Ovary (tissue), 9 donors: ENCODE data around the gene RPL18A. TPM values are rescaled to one million over a fixed set of nuclear protein-coding genes. Genes with fewer than 3 reads are reported as not detected.
A peak's percentile ranks its signal among the peaks of the same experiment; 100 is the strongest.

ENCODE experiments used
- DNase-seq, 5 donors: peaks; one replicate each; pipeline ENCODE4 v3.0.0-alpha.2; 2019 to 2020
- H3K27ac ChIP-seq, 2 donors: fragments of 200-600 bp; one replicate each; pipeline versions ENCODE4 v1.5.1 to v1.8.0; 2019 to 2022
- H3K27me3 ChIP-seq: fragments of 200-600 bp; one replicate; pipeline ENCODE4 v1.8.0; 2022
- H3K36me3 ChIP-seq: fragments of 200-600 bp; sonication (generic); one replicate; pipeline ENCODE4 v1.5.1; 2019
- H3K4me1 ChIP-seq: one replicate; pipeline ENCODE4 v1.8.1; 2013; ENCODE audit warnings: mild to moderate bottlenecking, moderate library complexity; ENCODE audit not compliant: insufficient read depth
- H3K4me3 ChIP-seq: fragments of 200-600 bp; sonication (generic); one replicate; pipeline ENCODE4 v1.5.1; 2017
- H3K9me3 ChIP-seq, 2 donors: fragments of 200-600 bp in 1 of 2; sonication (generic) in 1 of 2; one replicate each; pipeline versions ENCODE4 v1.5.1 to v1.8.1; 2013 to 2019; ENCODE audit warnings: mild to moderate bottlenecking in 1 of 2, moderate library complexity in 1 of 2
- CTCF ChIP-seq, 3 donors: fragments of 450-650 bp in 2 of 3; fragments of 200-600 bp in 1 of 3; IDR thresholded peaks; one replicate each; pipeline versions ENCODE4 v1.5.1 to v1.8.0; 2016 to 2022; ENCODE audit warnings: antibody characterized with exemption in 3 of 3, mild to moderate bottlenecking in 1 of 3
- EP300 ChIP-seq: sonication (generic); formaldehyde crosslinking; IDR thresholded peaks from one replicate; pipeline ENCODE4 v1.6.1; 2017; ENCODE audit warnings: antibody characterized with exemption
- POLR2A ChIP-seq: fragments of 450-650 bp; IDR thresholded peaks from one replicate; pipeline ENCODE4 v1.6.1; 2017; ENCODE audit warnings: antibody characterized with exemption, mild to moderate bottlenecking, moderate library complexity
- WGBS, 3 donors: extraction: QIAGEN DNeasy Blood & Tissue Kit in 1 of 3; methylation state at CpG; one replicate each; pipeline versions ENCODE4 v1.1.5 to v1.1.7; 2013 to 2017; 5-methylcytosine and 5-hydroxymethylcytosine counted together
- intact Hi-C, 4 donors: fragments of 100-400 bp; cut with DNase I; formaldehyde crosslinking; loops; one replicate each; pipeline versions ENCODE4 v1.11.0 to v1.15.1; 2022 to 2023
- polyA plus RNA-seq, 2 donors: library from polyadenylated mRNA; stranded (reverse); fragments of 200-250 nt in 1 of 2; fragments of 350-450 nt in 1 of 2; fragmentation: Illumina TruSeq in 1 of 2; extraction: RNeasy Lipid Tissue Mini Kit (QIAGEN cat#74804) in 1 of 2; gene quantifications; one replicate each; pipeline ENCODE4 v1.2.3, GENCODE V29; 2013 to 2014
- total RNA-seq, 7 donors: library from RNA; depleted of rRNA in 2 of 7; stranded (reverse); fragments of >200 nt in 2 of 7; fragmentation: NEBNext Ultra II Directional in 3 of 7; extraction: Animal tissue kit (Norgen Biotek cat#: 25700) in 3 of 7; gene quantifications; one replicate each; pipeline versions ENCODE4 v1.1.0 to v1.2.4, GENCODE V29; 2016 to 2023
- donor health status: DM: no; HTN: no; CAD: no; lungs with moderate emphysema.
- donor health status: DM: no; HTN: no; CAD: no.
- donor health status: Bipolar disorder and iron deficiency.
- donor health status: DM: yes; HTN: yes; CAD: no.
- donor health status: DM: no; HTN: no; CAD: no.
- donor health status: DM: yes; HTN: yes; CAD: no.

RPL18A gene
- total and polyA plus RNA-seq, 9 donors: 636 to 5,071 (median 3,195) TPM

GRCh38 chr19:17860993-17861360 lies 1.3 kb downstream of the RPL18A start:
- TF ChIP-seq EP300: no peak
- WGBS, 3 donors: 17 to 40% (median 18%) methylated on average over 7 of the region's 7 CpGs
- intact Hi-C loops: loop anchor here in 2 of 4 donors (10.0 kb wide), 2 partner anchors 124 to 134 kb away; no protein-coding TSS in a partner anchor
- H3K9me3 ChIP-seq: no peaks in the 10 kb centered on the region
- H3K27ac ChIP-seq: no peak overlapping the region
- H3K36me3 ChIP-seq: no peaks in the 10 kb centered on the region
- H3K27me3 ChIP-seq: no peaks in the 10 kb centered on the region
- DNase-seq: no peak
- H3K4me3 ChIP-seq: peak overlapping the region; percentile 92
- peaks cover 5% of the 10 kb centered on the region for H3K4me1 ChIP-seq

GRCh38 chr19:17861542-17862402 lies 2.1 kb downstream of the RPL18A start:
- DNase-seq: peak in 1 of 5 donors; percentile 36
- TF ChIP-seq POLR2A: no peak
- TF ChIP-seq CTCF (IDR thresholded peaks at IDR 0.05): no peak
- TF ChIP-seq EP300: no peak
- H3K9me3 ChIP-seq: no peaks in the 10 kb centered on the region
- WGBS, 3 donors: 57 to 73% (median 60%) methylated on average over 23 of the region's 23 CpGs
- no peaks in the 10 kb centered on the region for H3K27me3 ChIP-seq
- no peak overlapping the region for H3K4me3 ChIP-seq
- peaks cover 5% of the 10 kb centered on the region for H3K4me1 ChIP-seq
- H3K27ac ChIP-seq: no peak overlapping the region
- no peaks in the 10 kb centered on the region for H3K36me3 ChIP-seq
- intact Hi-C loops: loop anchor here in 2 of 4 donors (10.0 kb wide), 2 partner anchors 123 to 133 kb away; no protein-coding TSS in a partner anchor

- Histone ChIP-seq H3K4me1 (peaks cover 5% of the 10 kb centered on the region), H3K27ac (no peak overlapping the region), H3K27me3 (no peaks in the 10 kb centered on the region), H3K36me3 (no peaks in the 10 kb centered on the region), H3K9me3 (no peaks in the 10 kb centered on the region), H3K4me3 (no peak overlapping the region)
- no peak for TF ChIP-seq POLR2A
- no peak for TF ChIP-seq EP300
- TF ChIP-seq CTCF (IDR thresholded peaks at IDR 0.05): no peak
- peak in 1 of 5 donors; percentile 38 for DNase-seq
- intact Hi-C loops: loop anchor here in 2 of 4 donors (10.0 kb wide), 2 partner anchors 122 to 132 kb away; no protein-coding TSS in a partner anchor
- 77 to 85% (median 81%) methylated on average over 22 to 31 of the region's 31 CpGs for WGBS, 3 donors
Measured at GRCh38 chr19:17862711-17863519, 3.2 kb downstream of the RPL18A start.

- Histone ChIP-seq H3K9me3 (no peaks in the 10 kb centered on the region), H3K27me3 (no peaks in the 10 kb centered on the region), H3K4me1 (peaks cover 5% of the 10 kb centered on the region), H3K4me3 (no peak overlapping the region), H3K36me3 (no peaks in the 10 kb centered on the region), H3K27ac (no peak overlapping the region)
- TF ChIP-seq EP300 (no peak), CTCF (IDR thresholded peaks at IDR 0.05) (no peak), POLR2A (no peak)
- intact Hi-C loops: loop anchor here in 2 of 4 donors (10.0 kb wide), 2 partner anchors 121 to 131 kb away; no protein-coding TSS in a partner anchor
- DNase-seq: no peak
- 45 to 59% (median 56%) methylated on average over 8 of the region's 8 CpGs for WGBS, 3 donors
Measured at GRCh38 chr19:17863520-17864182, 3.9 kb downstream of the RPL18A start.
